GM18909 (cell line): ENCODE data around the gene STYXL1.
"Not testable (repeated sequence)": the region's sequence is repeated elsewhere in the genome, so short reads cannot be mapped to it uniquely, and the experiment has no call there.

Source experiments
- ATAC-seq: cut with Tn5 transposase; IDR thresholded peaks from one replicate; pipeline ENCODE4 v1.9.1; 2021; ENCODE audit warnings: mild to moderate bottlenecking; ENCODE audit not compliant: unreplicated experiment, poor library complexity

The STYXL1 gene, protein sequence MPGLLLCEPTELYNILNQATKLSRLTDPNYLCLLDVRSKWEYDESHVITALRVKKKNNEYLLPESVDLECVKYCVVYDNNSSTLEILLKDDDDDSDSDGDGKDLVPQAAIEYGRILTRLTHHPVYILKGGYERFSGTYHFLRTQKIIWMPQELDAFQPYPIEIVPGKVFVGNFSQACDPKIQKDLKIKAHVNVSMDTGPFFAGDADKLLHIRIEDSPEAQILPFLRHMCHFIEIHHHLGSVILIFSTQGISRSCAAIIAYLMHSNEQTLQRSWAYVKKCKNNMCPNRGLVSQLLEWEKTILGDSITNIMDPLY

DNA sequence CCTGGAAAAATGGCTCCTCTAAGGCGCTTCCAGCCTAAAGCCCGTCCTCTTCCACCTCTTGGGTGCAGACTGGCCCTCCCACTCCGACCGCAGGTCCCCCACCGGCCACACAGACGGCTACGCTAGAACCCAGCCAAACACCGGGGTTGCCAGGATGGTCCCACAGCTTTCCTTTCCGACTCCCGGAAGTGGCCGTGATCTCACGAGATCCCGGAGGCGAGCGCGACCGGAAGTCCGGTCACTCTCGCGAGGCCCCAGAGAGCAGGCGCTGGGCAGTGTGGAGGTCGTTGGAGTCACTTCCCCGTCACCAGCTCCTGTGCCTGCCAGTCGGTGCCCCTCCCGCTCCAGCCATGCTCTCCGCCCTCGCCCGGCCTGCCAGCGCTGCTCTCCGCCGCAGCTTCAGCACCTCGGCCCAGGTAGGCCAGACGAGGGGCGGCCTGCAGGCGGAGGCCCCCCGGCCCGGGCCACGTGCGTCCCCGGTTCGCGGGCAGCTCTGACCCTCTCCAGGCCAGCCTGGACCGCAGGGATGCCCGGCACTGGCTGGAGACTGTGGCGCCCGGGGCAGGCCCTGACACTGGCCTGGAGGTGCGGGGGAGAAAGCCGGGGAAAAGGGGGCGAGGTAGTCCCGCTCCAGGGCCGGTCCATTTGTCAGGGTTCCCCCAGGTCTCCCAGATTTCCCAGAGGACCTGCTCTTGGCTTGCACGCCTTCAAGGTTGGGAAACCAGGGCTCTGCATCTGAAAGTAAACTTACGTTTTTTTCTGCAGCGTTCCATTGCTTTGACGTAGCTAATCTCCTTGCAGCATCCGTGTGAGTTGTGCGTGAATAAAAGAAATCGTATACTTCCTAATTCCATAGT is at the start of gene STYXL1, which contains the start of gene MDH2:
TSS of gene STYXL1 (minus strand) at position 190 of the 857 bp plus-strand sequence. CDS start 17,477 bp downstream, outside the sequence.
TSS of gene MDH2 (plus strand) at position 296 of the 857 bp plus-strand sequence. CDS start at position 351, 55 bp downstream.
- ATAC-seq, result peak; percentile 96

- ATAC-seq, result no peak
Measured at GRCh38 chr7:76095908-76096307, 48.1 kb upstream of the STYXL1 start.

DNA sequence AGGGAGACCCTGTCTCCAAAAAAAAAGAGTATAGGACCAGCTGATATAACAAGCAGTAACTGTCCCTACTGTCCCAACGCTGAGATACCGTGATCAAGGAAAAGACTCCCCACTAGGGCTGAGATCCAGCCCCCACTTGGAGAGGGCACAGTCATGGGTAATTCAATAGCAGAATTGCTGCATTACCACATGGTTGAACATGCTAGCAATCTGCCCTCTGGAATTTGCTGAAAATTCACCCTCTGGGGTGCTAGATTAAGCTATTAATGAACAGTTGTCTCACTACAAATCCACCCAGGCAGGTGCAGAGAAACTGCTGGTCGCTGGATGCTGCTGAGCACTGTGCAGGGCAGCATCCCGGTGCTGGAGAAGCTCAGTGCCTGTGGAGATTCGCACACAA is 46.5 kb upstream of the STYXL1 start:
- not testable (repeated sequence) for ATAC-seq

DNA sequence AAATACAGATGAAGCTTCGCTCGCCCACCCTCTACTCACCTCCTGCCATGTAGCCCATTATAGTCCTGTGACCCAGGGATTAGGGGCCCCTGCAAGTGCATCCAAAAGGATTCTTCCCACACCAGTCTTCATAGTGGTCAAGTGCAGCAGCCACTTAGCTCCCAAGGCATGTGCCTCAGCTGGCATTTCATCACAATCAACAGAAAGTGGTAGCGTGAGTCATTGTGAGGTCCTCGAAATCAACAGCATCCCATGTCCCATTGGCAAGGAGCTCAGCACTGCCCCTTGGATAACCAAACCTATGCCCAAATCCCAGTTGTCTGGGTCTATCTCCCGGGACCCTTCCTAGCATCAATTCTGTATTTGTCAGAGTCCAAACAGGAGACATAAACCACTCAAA is 45.7 kb upstream of the STYXL1 start:
- ATAC-seq, result not testable (repeated sequence)

DNA sequence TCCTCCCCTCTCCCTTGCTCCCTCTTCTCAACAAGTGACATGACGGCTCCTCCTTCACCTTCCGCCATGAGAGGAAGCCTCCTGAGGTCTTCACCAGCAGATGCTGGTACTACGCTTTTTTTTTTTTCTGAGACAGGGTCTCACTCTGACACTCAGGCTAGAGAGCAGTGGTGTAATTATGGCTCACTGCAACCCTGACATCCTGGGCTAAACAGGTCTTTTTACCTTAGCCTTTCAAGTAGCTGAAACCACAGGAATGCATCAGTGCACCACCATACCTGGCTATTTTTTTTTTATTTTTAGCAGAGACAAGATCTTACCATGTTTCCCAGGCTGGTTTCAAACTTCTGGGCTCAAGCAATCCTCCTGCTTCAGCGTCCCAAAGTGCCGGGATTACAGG is 43.7 kb upstream of the STYXL1 start:
- no peak for ATAC-seq

GRCh38 chr7:76089865-76090475 is 42.2 kb upstream of the STYXL1 start:
- ATAC-seq, result no peak

- not testable (repeated sequence) for ATAC-seq
Measured at GRCh38 chr7:76087362-76087791, 39.6 kb upstream of the STYXL1 start.

DNA sequence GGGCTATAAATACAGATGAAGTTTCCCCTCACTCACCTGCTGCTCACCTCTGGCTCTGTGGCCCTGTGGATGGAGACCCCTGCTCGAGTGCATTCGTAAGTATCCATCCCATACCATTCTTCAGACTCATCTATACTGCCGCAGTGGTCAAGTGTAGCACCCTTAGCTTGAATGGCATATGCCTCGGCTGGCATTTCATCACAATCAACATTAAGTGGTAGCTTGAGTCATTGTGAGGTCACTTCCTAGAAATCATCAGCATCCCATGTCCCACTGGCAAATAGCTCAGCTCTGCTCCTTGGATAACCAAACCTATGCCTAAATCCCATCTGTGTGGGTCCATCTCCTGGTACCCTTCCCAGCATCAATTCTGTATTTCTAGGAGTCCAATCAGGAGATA is 38.3 kb upstream of the STYXL1 start:
- ATAC-seq, result no peak

DNA sequence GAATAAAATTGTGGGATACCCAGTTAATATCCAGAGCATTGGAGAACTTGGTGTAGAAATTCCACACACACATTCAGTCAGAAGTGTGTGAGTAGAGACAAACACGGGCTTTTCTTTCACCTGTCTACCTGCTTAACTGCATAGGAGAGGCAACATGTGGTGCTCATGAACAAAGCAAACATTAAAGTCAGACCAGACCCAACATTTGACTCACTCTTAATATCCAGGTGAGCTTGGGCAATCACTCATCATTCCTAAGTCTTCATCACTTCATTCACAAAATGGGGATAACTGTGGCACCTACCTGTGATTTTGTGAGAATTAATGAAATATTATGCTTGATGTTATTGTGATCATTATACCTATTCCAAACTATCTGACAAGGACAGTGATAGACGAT is 36.3 kb upstream of the STYXL1 start:
- not testable (repeated sequence) for ATAC-seq

- ATAC-seq, result no peak
Measured at GRCh38 chr7:76080204-76080603, 32.4 kb upstream of the STYXL1 start.

- no peak for ATAC-seq
Measured at GRCh38 chr7:76077435-76077834, 29.6 kb upstream of the STYXL1 start.

- ATAC-seq, result no peak
Measured at GRCh38 chr7:76076995-76077394, 29.2 kb upstream of the STYXL1 start.

GRCh38 chr7:76074972-76075370 is 27.2 kb upstream of the STYXL1 start:
- no peak for ATAC-seq

- ATAC-seq, result no peak
Measured at GRCh38 chr7:76074306-76074971, 26.6 kb upstream of the STYXL1 start.

DNA sequence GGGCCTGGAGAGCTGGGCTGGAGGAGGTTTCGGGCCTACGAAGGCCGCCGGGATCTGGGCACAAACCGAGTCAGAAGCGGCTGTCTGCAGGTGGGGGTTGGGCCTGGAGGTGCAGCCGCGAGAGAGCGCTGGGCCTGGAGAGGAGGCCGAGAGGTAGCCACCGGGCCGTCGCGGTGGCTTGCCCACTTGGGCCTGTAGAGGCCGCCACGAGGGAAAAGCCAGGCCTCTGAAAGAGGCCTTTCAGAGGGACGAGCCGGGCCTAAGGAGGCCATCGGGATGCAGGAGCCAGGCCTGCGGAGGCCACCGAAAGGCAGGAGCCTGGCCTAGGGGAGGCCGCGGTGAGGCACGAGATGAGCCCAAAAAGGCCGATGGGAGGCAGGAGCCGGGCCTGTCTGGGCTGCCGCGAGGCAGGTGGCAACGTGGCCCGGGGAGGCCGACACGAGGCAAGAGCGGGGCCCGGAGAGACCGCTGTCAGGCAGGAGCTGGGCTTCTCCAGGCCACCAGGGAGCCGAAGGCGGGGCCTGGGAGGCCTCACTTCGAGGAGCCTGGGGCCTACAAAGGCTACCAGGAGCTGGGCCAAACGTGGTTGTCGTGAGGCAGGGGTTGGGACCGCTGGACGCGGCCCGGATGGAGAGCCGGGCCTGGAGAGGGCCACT is 25.7 kb upstream of the STYXL1 start:
- ATAC-seq, result no peak

- ATAC-seq, result no peak
Measured at GRCh38 chr7:76072243-76073148, 24.7 kb upstream of the STYXL1 start.

GRCh38 chr7:76071316-76072242 is 23.8 kb upstream of the STYXL1 start:
- no peak for ATAC-seq

DNA sequence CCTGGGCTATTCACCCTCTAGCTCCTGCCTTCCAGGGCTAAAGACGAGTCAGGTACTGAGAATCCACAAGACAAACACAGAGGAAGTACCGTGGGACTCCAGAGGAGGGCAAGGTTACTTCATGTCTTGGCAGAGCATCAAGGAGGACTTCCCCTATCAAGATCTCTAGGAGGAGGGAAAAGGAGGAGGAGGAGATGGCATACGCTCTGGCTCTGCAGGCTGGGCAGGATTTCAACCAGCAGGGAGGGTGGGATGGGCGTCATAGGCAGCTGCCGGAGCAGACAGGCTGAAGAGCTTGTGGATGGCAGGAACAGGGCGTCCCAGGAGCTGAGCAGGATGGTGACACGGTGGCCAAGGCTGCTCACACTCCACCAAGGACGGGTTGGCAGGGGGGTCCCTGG is 21.4 kb upstream of the STYXL1 start:
- no peak for ATAC-seq
